Body of pancreas (tissue), 4 donors: ENCODE measurements around the gene E2F2.

ENCODE experiments used
- CTCF ChIP-seq, 7 experiments: fragments of 450-650 bp in 4 of 7; fragments of 200-600 bp in 3 of 7; sonication (generic) in 3 of 7; IDR thresholded peaks; one replicate each; pipeline ENCODE4 v1.5.1; 2016 to 2019; ENCODE audit warnings: antibody characterized with exemption in 7 of 7
- POLR2A ChIP-seq, 3 donors: fragments of 450-650 bp; IDR thresholded peaks; one replicate each; pipeline ENCODE4 v1.6.1; 2016; ENCODE audit warnings: antibody characterized with exemption in 3 of 3, mild to moderate bottlenecking in 2 of 3

- TF ChIP-seq POLR2A (IDR thresholded peaks at IDR 0.05) (no peak), CTCF (IDR thresholded peaks at IDR 0.05) (no peak)
Measured at GRCh38 chr1:23574265-23574754, 43.3 kb upstream of the E2F2 start.
